Subcutaneous abdominal adipose tissue (tissue), 5 donors: ENCODE results near the gene ARHGAP15.
A peak's percentile ranks its signal among the peaks of the same experiment; 100 is the strongest.

ENCODE experiments used
- H3K27ac ChIP-seq: one replicate; pipeline ENCODE4 v1.7.0; 2013; ENCODE audit warnings: low read depth, mild to moderate bottlenecking, inconsistent platforms, low read length, moderate library complexity
- H3K27me3 ChIP-seq, 5 donors: one replicate each; pipeline ENCODE4 v1.7.0; 2013; ENCODE audit warnings: low read length in 5 of 5, inconsistent platforms in 1 of 5; ENCODE audit not compliant: control insufficient read depth in 5 of 5, insufficient read depth in 4 of 5
- H3K36me3 ChIP-seq, 5 donors: one replicate each; pipeline ENCODE4 v1.7.0; 2013; ENCODE audit warnings: low read length in 5 of 5; ENCODE audit not compliant: control insufficient read depth in 5 of 5, insufficient read depth in 5 of 5
- H3K4me1 ChIP-seq, 5 donors: one replicate each; pipeline ENCODE4 v1.7.0; 2013; ENCODE audit warnings: low read length in 5 of 5, mild to moderate bottlenecking in 3 of 5, moderate library complexity in 1 of 5; ENCODE audit not compliant: control insufficient read depth in 5 of 5, insufficient read depth in 5 of 5
- H3K4me3 ChIP-seq, 5 donors: one replicate each; pipeline ENCODE4 v1.7.0; 2013; ENCODE audit warnings: low read length in 5 of 5, low read depth in 1 of 5
- H3K9ac ChIP-seq, 5 donors: one replicate each; pipeline ENCODE4 v1.7.0; 2013; ENCODE audit warnings: low read length in 5 of 5, mild to moderate bottlenecking in 4 of 5, moderate library complexity in 3 of 5
- H3K9me3 ChIP-seq, 5 donors: one replicate each; pipeline ENCODE4 v1.7.0; 2013; ENCODE audit warnings: low read length in 5 of 5; ENCODE audit not compliant: control insufficient read depth in 5 of 5
- donor health status: healthy.
- donor health status: healthy.
- donor health status: healthy.
- donor health status: healthy.
- donor health status: healthy.

The ARHGAP15 gene

GRCh38 chr2:143255899-143256298 is 126.7 kb downstream of the ARHGAP15 start:
- no peak overlapping the region for H3K27ac ChIP-seq
- H3K4me3 ChIP-seq, result no peak overlapping the region
- no peaks in the 10 kb centered on the region for H3K36me3 ChIP-seq
- H3K27me3 ChIP-seq, result no peaks in the 10 kb centered on the region
- no peaks in the 10 kb centered on the region for H3K4me1 ChIP-seq
- no peaks in the 10 kb centered on the region for H3K9me3 ChIP-seq
- H3K9ac ChIP-seq, result no peak overlapping the region

DNA sequence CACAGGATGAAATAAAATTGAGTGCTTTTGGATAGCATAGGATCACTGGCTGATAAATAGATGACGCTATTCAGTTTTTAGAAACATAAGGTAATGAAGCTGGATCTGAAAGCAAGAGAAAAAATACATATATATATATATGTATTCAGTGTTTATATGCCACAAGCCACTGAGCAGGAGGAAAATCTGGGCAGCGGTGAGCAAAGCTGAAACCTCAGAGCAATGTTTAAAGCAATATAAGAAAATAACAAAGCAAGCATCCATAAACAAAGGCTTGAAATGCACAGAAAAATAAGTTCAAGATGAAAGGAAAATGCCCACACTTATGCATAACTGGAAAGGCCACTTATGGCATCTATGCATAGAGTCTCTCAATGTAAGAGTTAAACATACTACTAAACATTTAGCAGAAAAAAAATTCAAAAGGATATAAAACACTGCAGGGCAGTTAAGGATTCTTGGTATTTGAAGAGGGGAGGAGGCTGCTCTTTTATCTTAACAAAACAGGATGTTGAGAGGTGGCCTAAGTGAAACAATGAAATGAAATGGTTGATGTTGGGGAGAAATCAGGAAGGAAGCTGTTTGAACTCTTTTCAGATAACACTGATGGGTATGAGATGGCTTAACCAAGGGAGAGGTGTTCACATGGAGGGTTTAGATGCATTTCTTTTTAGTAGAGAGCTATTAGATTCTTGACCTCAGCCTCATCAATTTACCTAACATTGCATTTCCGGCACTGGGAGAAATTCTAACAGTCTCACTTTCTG is 129.1 kb downstream of the ARHGAP15 start:
- no peak overlapping the region for H3K4me3 ChIP-seq
- H3K27me3 ChIP-seq, result no peaks in the 10 kb centered on the region
- H3K4me1 ChIP-seq, result no peaks in the 10 kb centered on the region
- no peaks in the 10 kb centered on the region for H3K9me3 ChIP-seq
- no peak overlapping the region for H3K27ac ChIP-seq
- H3K9ac ChIP-seq, result no peak overlapping the region
- no peaks in the 10 kb centered on the region for H3K36me3 ChIP-seq

DNA sequence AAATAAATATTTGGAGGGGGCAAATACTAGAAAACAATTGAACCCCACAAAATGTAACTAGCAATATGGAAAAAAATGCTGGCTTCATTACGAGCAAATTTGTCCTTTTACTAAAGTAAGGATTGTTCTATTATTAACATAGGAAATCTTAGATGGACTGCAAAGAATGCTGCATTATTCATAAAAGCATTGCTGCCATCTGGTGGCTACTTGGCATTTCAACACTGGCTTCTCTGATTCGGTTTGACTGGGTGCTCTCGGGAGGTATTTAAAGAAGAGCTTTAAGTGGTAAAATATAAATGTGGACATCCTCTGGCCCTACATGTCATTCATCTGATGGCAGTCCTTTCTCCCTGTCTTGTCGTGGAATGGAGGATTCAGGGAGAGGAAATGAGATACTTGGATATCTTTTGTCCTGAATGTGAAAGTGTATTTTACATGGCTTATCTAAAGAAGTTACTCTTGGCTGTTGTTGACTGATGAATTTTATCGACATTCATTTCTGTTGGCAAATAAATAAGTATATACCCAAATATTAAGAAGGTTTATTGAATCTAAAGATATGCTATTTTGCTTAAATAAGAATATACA is 130.2 kb downstream of the ARHGAP15 start:
- Histone ChIP-seq H3K27me3 (no peaks in the 10 kb centered on the region), H3K4me1 (no peaks in the 10 kb centered on the region), H3K36me3 (no peaks in the 10 kb centered on the region), H3K4me3 (peak overlapping the region in 3 of 5 donors; percentile 12 to 57 (median 29)), H3K27ac (no peak overlapping the region), H3K9me3 (no peaks in the 10 kb centered on the region), H3K9ac (peak overlapping the region in 1 of 5 donors; percentile 57)

DNA sequence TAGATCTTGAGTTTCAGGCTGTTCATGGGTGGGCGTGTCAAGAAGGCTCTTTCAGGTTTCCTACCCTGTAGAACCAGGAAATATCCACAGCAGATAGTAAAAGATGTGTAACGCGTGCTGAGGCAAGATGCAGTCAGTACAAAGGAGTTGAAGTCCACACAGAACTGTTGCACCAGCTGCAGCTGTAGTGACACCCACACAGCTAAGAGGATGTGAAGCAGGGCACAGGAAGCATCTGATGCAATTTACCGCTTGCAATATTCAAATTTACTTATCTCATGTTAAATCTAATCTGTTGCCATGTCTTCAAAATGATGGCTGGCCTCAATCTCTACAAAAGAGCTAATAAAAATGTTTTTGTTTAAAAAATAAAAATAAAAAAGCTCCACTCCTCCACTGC is 132.8 kb downstream of the ARHGAP15 start:
- Histone ChIP-seq H3K4me1 (peaks cover 0 to 7% (median 0%) of the 10 kb centered on the region in 5 donors), H3K9me3 (no peaks in the 10 kb centered on the region), H3K9ac (no peak overlapping the region), H3K27ac (no peak overlapping the region), H3K36me3 (no peaks in the 10 kb centered on the region), H3K4me3 (no peak overlapping the region), H3K27me3 (no peaks in the 10 kb centered on the region)

GRCh38 chr2:143262389-143262788 is 133.2 kb downstream of the ARHGAP15 start:
- Histone ChIP-seq H3K4me1 (peaks cover 0 to 7% (median 0%) of the 10 kb centered on the region in 5 donors), H3K27ac (no peak overlapping the region), H3K4me3 (no peak overlapping the region), H3K27me3 (no peaks in the 10 kb centered on the region), H3K36me3 (no peaks in the 10 kb centered on the region), H3K9me3 (no peaks in the 10 kb centered on the region), H3K9ac (no peak overlapping the region)

- Histone ChIP-seq H3K4me3 (no peak overlapping the region), H3K36me3 (no peaks in the 10 kb centered on the region), H3K9me3 (no peaks in the 10 kb centered on the region), H3K9ac (no peak overlapping the region), H3K4me1 (peaks cover 0 to 7% (median 0%) of the 10 kb centered on the region in 5 donors), H3K27ac (no peak overlapping the region), H3K27me3 (no peaks in the 10 kb centered on the region)
Measured at GRCh38 chr2:143263066-143263625, 133.9 kb downstream of the ARHGAP15 start.

- no peaks in the 10 kb centered on the region for H3K9me3 ChIP-seq
- no peak overlapping the region for H3K9ac ChIP-seq
- H3K36me3 ChIP-seq, result no peaks in the 10 kb centered on the region
- H3K4me3 ChIP-seq, result no peak overlapping the region
- H3K4me1 ChIP-seq, result peaks cover 0 to 7% (median 0%) of the 10 kb centered on the region in 5 donors
- peak overlapping the region; percentile 51 for H3K27ac ChIP-seq
- no peaks in the 10 kb centered on the region for H3K27me3 ChIP-seq
Measured at GRCh38 chr2:143264851-143265250, 135.6 kb downstream of the ARHGAP15 start.

DNA sequence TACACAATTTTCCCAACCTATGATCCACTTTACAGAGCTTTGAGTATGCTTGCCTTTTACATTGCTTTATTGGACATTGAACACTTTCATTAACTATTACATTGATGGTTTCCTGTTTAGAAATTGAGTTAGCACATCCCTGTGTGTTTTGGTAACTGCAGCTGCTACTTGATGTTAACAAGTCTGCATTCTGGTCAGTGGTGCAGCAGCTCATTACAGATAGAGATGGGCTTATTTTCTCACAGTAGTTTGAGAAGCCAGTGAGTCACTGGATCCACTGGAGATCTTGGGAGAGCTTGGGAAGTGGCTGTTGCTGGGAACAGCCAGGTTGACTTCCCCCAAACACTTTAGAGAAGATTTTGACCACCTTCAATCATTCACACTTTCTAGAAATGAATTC is 150.5 kb downstream of the ARHGAP15 start:
- Histone ChIP-seq H3K27me3 (no peaks in the 10 kb centered on the region), H3K36me3 (no peaks in the 10 kb centered on the region), H3K9ac (no peak overlapping the region), H3K4me3 (no peak overlapping the region), H3K4me1 (no peaks in the 10 kb centered on the region), H3K27ac (no peak overlapping the region), H3K9me3 (no peaks in the 10 kb centered on the region)

DNA sequence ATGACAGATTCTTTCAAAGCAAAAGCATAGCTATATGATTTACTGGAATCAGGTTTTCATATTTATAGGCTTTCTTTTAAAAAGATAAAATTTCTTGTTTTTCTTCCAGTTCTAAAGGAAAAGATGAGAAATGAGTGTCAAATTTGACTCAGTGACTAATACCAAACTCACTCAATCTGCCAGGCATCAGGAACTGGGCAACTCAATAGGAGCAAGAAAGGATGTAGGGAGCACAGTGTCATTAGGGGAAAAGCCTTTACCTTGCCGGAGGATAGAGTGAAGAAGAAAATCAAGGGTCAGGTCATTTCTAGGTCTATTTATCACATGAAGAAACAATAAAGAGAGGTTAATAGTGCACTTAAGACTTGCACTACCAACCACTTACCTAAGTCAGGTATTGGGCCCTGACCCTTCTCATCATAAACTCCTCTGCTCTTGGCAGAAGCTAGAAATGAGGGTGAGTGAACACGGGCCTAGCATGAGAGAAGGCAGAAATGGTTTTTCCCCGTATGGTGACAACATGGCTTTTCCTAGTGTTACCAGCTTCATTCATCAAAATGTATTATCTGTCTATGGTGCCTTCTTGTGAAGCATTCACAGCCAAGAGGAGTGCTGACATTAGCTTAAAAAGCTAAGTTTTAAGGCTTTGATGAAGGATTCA is 151.0 kb downstream of the ARHGAP15 start:
- H3K9me3 ChIP-seq, result no peaks in the 10 kb centered on the region
- H3K36me3 ChIP-seq, result no peaks in the 10 kb centered on the region

GRCh38 chr2:143282684-143283083 is 153.5 kb downstream of the ARHGAP15 start:
- H3K36me3 ChIP-seq, result no peaks in the 10 kb centered on the region
- H3K27me3 ChIP-seq, result no peaks in the 10 kb centered on the region
- no peak overlapping the region for H3K9ac ChIP-seq
- H3K4me1 ChIP-seq, result no peaks in the 10 kb centered on the region
- no peak overlapping the region for H3K4me3 ChIP-seq
- no peak overlapping the region for H3K27ac ChIP-seq
- no peaks in the 10 kb centered on the region for H3K9me3 ChIP-seq

More for the DNA sequence above, 151.0 kb downstream of the ARHGAP15 start:
- Histone ChIP-seq H3K27ac (no peak overlapping the region), H3K9ac (no peak overlapping the region), H3K27me3 (no peaks in the 10 kb centered on the region), H3K4me3 (no peak overlapping the region), H3K4me1 (no peaks in the 10 kb centered on the region)
